Measurements from ENCODE around the gene RFPL4AL1. TPM values are rescaled to one million over a fixed set of nuclear protein-coding genes. Genes with fewer than 3 reads are reported as not detected.

RFPL4AL1 gene
- total RNA-seq, 1 experiment from 2014 or later = 46.6 TPM

Other genes with a start within 250 kb of the RFPL4AL1 start
- not detected in 2 replicates for gene SBK2, start 232.0 kb upstream of the RFPL4AL1 start, total RNA-seq (2014; rRNA removed; shearing (Covaris generic))
- not detected in 2 replicates for gene SBK3, start 223.6 kb upstream of the RFPL4AL1 start, total RNA-seq (2014; rRNA removed; shearing (Covaris generic))
- 8.8 and 9.8 TPM in 2 replicates for gene ZNF579, start 188.3 kb upstream of the RFPL4AL1 start, total RNA-seq (2014; rRNA removed; shearing (Covaris generic))
- 2.2 and 4.1 TPM in 2 replicates for gene FIZ1, start 169.6 kb upstream of the RFPL4AL1 start, total RNA-seq (2014; rRNA removed; shearing (Covaris generic))
- gene ZNF524, start 168.8 kb upstream of the RFPL4AL1 start, total RNA-seq (2014; rRNA removed; shearing (Covaris generic)) = 6.1 and 8.7 TPM in 2 replicates
- 0.15 and 0.80 TPM in 2 replicates for gene ZNF865, start 163.5 kb upstream of the RFPL4AL1 start, total RNA-seq (2014; rRNA removed; shearing (Covaris generic))
- gene ZNF784, start 144.6 kb upstream of the RFPL4AL1 start, total RNA-seq (2014; rRNA removed; shearing (Covaris generic)) = 5.8 and 6.1 TPM in 2 replicates
- gene ZNF580, start 128.1 kb upstream of the RFPL4AL1 start, total RNA-seq (2014; rRNA removed; shearing (Covaris generic)) = 1.8 and 2.4 TPM in 2 replicates
- gene ZNF581, start 125.5 kb upstream of the RFPL4AL1 start, total RNA-seq (2014; rRNA removed; shearing (Covaris generic)) = 10.1 and 15.9 TPM in 2 replicates
- 8.2 and 8.6 TPM in 2 replicates for gene CCDC106, start 120.9 kb upstream of the RFPL4AL1 start, total RNA-seq (2014; rRNA removed; shearing (Covaris generic))
- 218 and 267 TPM in 2 replicates for gene U2AF2, start 114.1 kb upstream of the RFPL4AL1 start, total RNA-seq (2014; rRNA removed; shearing (Covaris generic))
- gene EPN1, start 93.9 kb upstream of the RFPL4AL1 start, total RNA-seq (2014; rRNA removed; shearing (Covaris generic)) = 25.3 and 26.6 TPM in 2 replicates
- not detected in 2 replicates for gene NLRP9, start 30.7 kb upstream of the RFPL4AL1 start, total RNA-seq (2014; rRNA removed; shearing (Covaris generic))
- 64.2 and 89.1 TPM in 2 replicates for gene RFPL4A, start 10.0 kb upstream of the RFPL4AL1 start, total RNA-seq (2014; rRNA removed; shearing (Covaris generic))
- gene NLRP11, start 62.9 kb downstream of the RFPL4AL1 start, total RNA-seq (2014; rRNA removed; shearing (Covaris generic)) = 4.1 and 5.1 TPM in 2 replicates
- gene NLRP4, start 67.4 kb downstream of the RFPL4AL1 start, total RNA-seq (2014; rRNA removed; shearing (Covaris generic)) = 0.60 and 0.80 TPM in 2 replicates
- not detected in 2 replicates for gene NLRP13, start 163.2 kb downstream of the RFPL4AL1 start, total RNA-seq (2014; rRNA removed; shearing (Covaris generic))
- gene NLRP8, start 178.7 kb downstream of the RFPL4AL1 start, total RNA-seq (2014; rRNA removed; shearing (Covaris generic)) = 0.06 TPM in 1 of 2 replicates, not detected in the other
- gene NLRP5, start 217.7 kb downstream of the RFPL4AL1 start, total RNA-seq (2014; rRNA removed; shearing (Covaris generic)) = 4.9 and 5.1 TPM in 2 replicates